ENCODE results near the gene XXYLT1.
A peak's percentile ranks its signal among the peaks of the same experiment; 100 is the strongest.
"Not testable (repeated sequence)": the region's sequence is repeated elsewhere in the genome, so short reads cannot be mapped to it uniquely, and the experiment has no call there.

Gene XXYLT1

DNA sequence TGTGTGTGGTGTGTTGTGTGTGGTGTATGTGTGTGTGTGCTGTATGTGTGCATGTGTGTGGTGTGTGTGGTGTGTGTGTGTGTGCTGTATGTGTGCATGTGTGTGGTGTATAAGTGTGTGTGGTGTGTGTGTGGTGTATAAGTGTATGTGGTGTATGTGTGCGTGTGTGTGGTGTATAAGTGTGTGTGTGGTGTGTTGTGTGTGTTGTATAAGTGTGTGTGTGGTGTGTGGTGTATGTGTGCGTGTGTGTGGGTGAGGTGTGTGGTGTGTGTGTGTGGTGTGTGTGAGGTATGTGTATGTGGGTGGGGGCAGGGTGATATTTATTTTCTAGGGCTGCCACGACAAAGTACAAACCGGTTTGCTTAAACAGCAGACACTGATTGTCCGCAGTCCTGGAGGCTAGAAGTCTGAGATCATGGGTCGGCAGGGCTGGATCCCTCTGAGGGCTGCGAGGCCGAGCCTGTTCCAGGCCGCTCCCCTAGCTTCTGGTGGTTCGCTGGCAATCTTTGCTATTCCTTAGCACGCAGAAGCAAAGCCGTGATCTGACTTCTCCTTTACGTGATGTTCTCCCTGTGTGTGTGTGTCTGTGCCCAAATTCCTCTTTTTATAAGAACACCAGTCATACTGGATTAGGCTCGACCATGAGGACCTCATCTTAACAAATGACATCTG is 160.2 kb downstream of the XXYLT1 start:
- Histone ChIP-seq H3K27me3 (replicated peaks; ENCODE audit: control insufficient read depth, insufficient read depth, low read length) (no peaks in the 10 kb centered on the region), H3K4me3 (replicated peaks; ENCODE audit: low read depth, low read length) (no peak overlapping the region), H3K36me3 (ENCODE audit: control insufficient read depth, insufficient read depth, low read length) (no peaks in the 10 kb centered on the region; the same call in 1 of the 2 replicates)
- no peak for DNase-seq (ENCODE audit: extremely low read depth, insufficient read length)
- TF ChIP-seq, protein P1, sequence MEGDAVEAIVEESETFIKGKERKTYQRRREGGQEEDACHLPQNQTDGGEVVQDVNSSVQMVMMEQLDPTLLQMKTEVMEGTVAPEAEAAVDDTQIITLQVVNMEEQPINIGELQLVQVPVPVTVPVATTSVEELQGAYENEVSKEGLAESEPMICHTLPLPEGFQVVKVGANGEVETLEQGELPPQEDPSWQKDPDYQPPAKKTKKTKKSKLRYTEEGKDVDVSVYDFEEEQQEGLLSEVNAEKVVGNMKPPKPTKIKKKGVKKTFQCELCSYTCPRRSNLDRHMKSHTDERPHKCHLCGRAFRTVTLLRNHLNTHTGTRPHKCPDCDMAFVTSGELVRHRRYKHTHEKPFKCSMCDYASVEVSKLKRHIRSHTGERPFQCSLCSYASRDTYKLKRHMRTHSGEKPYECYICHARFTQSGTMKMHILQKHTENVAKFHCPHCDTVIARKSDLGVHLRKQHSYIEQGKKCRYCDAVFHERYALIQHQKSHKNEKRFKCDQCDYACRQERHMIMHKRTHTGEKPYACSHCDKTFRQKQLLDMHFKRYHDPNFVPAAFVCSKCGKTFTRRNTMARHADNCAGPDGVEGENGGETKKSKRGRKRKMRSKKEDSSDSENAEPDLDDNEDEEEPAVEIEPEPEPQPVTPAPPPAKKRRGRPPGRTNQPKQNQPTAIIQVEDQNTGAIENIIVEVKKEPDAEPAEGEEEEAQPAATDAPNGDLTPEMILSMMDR (IDR thresholded peaks at IDR 0.05; ENCODE audit: insufficient read depth, low read length, poor library complexity, severe bottlenecking), result no peak

GRCh38 chr3:195109098-195109657 is 161.8 kb downstream of the XXYLT1 start:
- no peak for DNase-seq (ENCODE audit: extremely low read depth, insufficient read length)
- Histone ChIP-seq H3K36me3 (ENCODE audit: control insufficient read depth, insufficient read depth, low read length) (no peaks in the 10 kb centered on the region; the same call in 1 of the 2 replicates), H3K27me3 (replicated peaks; ENCODE audit: control insufficient read depth, insufficient read depth, low read length) (no peaks in the 10 kb centered on the region), H3K4me3 (replicated peaks; ENCODE audit: low read depth, low read length) (no peak overlapping the region)
- TF ChIP-seq, protein P1 (IDR thresholded peaks at IDR 0.05; ENCODE audit: insufficient read depth, low read length, poor library complexity, severe bottlenecking), result no peak

GRCh38 chr3:195107593-195107992 is 163.4 kb downstream of the XXYLT1 start:
- no peak overlapping the region for H3K4me3 ChIP-seq (replicated peaks; ENCODE audit: low read depth, low read length)
- no peak for DNase-seq (ENCODE audit: extremely low read depth, insufficient read length)
- TF ChIP-seq, protein P1 (IDR thresholded peaks at IDR 0.05; ENCODE audit: insufficient read depth, low read length, poor library complexity, severe bottlenecking), result no peak
- no peaks in the 10 kb centered on the region for H3K27me3 ChIP-seq (replicated peaks; ENCODE audit: control insufficient read depth, insufficient read depth, low read length)
- H3K36me3 ChIP-seq (ENCODE audit: control insufficient read depth, insufficient read depth, low read length), result no peaks in the 10 kb centered on the region; the same call in 1 of the 2 replicates

- H3K36me3 ChIP-seq (ENCODE audit: control insufficient read depth, insufficient read depth, low read length); DNase-seq (ENCODE audit: extremely low read depth, insufficient read length): not testable (repeated sequence)
Measured at GRCh38 chr3:195107031-195107430, 163.9 kb downstream of the XXYLT1 start.

GRCh38 chr3:195106418-195106906 is 164.5 kb downstream of the XXYLT1 start:
- no peaks in the 10 kb centered on the region; the same call in 1 of the 2 replicates for H3K36me3 ChIP-seq (ENCODE audit: control insufficient read depth, insufficient read depth, low read length)
- TF ChIP-seq, protein P1 (IDR thresholded peaks at IDR 0.05; ENCODE audit: insufficient read depth, low read length, poor library complexity, severe bottlenecking), result peak; percentile 88
- peak; percentile 80 for DNase-seq (ENCODE audit: extremely low read depth, insufficient read length)
- peak overlapping the region; percentile 3; the same call in 1 of the 2 replicates for H3K4me3 ChIP-seq (replicated peaks; ENCODE audit: low read depth, low read length)
- H3K27me3 ChIP-seq (replicated peaks; ENCODE audit: control insufficient read depth, insufficient read depth, low read length), result no peaks in the 10 kb centered on the region

More at GRCh38 chr3:195107031-195107430, 163.9 kb downstream of the XXYLT1 start:
- not testable (repeated sequence) for H3K4me3 ChIP-seq (replicated peaks; ENCODE audit: low read depth, low read length); H3K27me3 ChIP-seq (replicated peaks; ENCODE audit: control insufficient read depth, insufficient read depth, low read length)

DNA sequence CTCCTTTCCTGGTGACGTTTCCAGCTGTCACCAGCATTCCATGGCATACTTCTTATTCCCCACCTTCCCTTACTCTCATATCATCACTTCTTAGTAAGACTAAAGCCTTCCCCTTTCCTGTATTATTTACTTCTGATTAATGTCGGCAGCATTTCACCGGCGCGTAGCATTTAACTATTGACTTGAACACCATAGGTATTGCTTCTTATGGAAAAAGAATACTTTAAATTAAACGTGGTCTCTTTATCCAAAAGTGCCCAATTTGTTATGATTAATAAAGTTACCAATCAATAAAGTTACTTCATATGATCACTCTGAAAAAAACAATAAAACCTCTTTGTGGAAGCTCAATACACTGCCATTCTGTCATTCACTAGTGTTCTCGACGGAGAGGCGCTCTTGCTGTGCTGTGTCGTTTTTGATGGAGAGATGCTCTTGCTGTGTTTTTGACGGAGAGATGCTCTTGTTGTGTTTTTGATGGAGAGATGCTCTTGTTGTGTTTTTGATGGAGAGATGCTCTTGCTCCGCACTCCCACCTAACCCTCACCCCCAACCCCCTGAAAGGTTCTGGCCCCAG is 165.0 kb downstream of the XXYLT1 start:
- DNase-seq (ENCODE audit: extremely low read depth, insufficient read length), result no peak
- peak overlapping the region; percentile 3; the same call in 1 of the 2 replicates for H3K4me3 ChIP-seq (replicated peaks; ENCODE audit: low read depth, low read length)
- TF ChIP-seq, protein P1 (IDR thresholded peaks at IDR 0.05; ENCODE audit: insufficient read depth, low read length, poor library complexity, severe bottlenecking), result no peak
- no peaks in the 10 kb centered on the region for H3K27me3 ChIP-seq (replicated peaks; ENCODE audit: control insufficient read depth, insufficient read depth, low read length)
- H3K36me3 ChIP-seq (ENCODE audit: control insufficient read depth, insufficient read depth, low read length), result no peaks in the 10 kb centered on the region; the same call in 1 of the 2 replicates
